T-cell (primary cell): ENCODE measurements around the gene DIS3L2. TPM values are rescaled to one million over a fixed set of nuclear protein-coding genes. Genes with fewer than 3 reads are reported as not detected.

Experiments
- ATAC-seq, 4 experiments: fragments of 200-7000 bp in 3 of 4; fragments of 150-1000 bp in 1 of 4; cut with Tn5 transposase; replicated peaks in 1 of 4; 1 replicate in 3 of 4; 2 replicates in 1 of 4; pipeline ENCODE4 v1.10.0; 2021; ENCODE audit warnings: moderate library complexity in 3 of 4, mild to moderate bottlenecking in 2 of 4, moderate number of reproducible peaks in 1 of 4
- CTCF ChIA-PET, 2 donors: fragments of 300-600 bp; sonication (Branson Sonifier 250); formaldehyde crosslinking; loops; one replicate each; lab custom pipeline; 2022; ENCODE audit warnings: antibody characterized with exemption in 2 of 2; lab: Charles Lee
- POLR2A ChIA-PET, 2 donors: fragments of 300-600 bp; sonication (Branson Sonifier 250); formaldehyde crosslinking; loops; one replicate each; lab custom pipeline; 2022; ENCODE audit warnings: antibody characterized with exemption in 2 of 2; lab: Charles Lee
- DNase-seq, 35 experiments: peaks; one replicate each; pipeline versions ENCODE4 v3.0.0 to v3.0.0-alpha.2; 2013 to 2023
- H3K27ac ChIP-seq: one replicate; pipeline ENCODE4 v1.5.1; 2013; ENCODE audit warnings: low read length
- H3K27me3 ChIP-seq, 2 experiments: replicated peaks in 1 of 2; 1 replicate in 1 of 2; 2 replicates in 1 of 2; pipeline versions ENCODE4 v1.6.1 to v1.7.0; 2013; ENCODE audit warnings: low read length in 1 of 2, mixed read lengths in 1 of 2; ENCODE audit not compliant: control insufficient read depth in 2 of 2, insufficient read depth in 2 of 2; ENCODE audit errors: extremely low read depth in 1 of 2
- H3K36me3 ChIP-seq, 2 donors: 1 replicate in 1 of 2; 2 replicates in 1 of 2; pipeline versions ENCODE4 v1.6.1 to v1.7.0; 2013; ENCODE audit warnings: low read length in 1 of 2; ENCODE audit not compliant: control insufficient read depth in 2 of 2, insufficient read depth in 1 of 2; ENCODE audit errors: extremely low read depth in 1 of 2
- H3K4me1 ChIP-seq, 2 experiments: 1 replicate in 1 of 2; 2 replicates in 1 of 2; pipeline versions ENCODE4 v1.6.1 to v1.7.0; 2013; ENCODE audit warnings: low read length in 2 of 2, mixed read lengths in 1 of 2; ENCODE audit not compliant: insufficient read depth in 2 of 2, control insufficient read depth in 1 of 2; ENCODE audit errors: extremely low read depth in 1 of 2
- H3K4me3 ChIP-seq, 2 donors: 1 replicate in 1 of 2; 2 replicates in 1 of 2; pipeline versions ENCODE4 v1.5.1 to v1.7.0; 2013; ENCODE audit warnings: mild to moderate bottlenecking in 2 of 2, low read length in 1 of 2, moderate library complexity in 1 of 2; ENCODE audit not compliant: control insufficient read depth in 1 of 2; ENCODE audit errors: extremely low read depth in 1 of 2
- H3K9me3 ChIP-seq: 2 replicates; pipeline ENCODE4 v1.7.0; 2013
- H3K27ac Mint-ChIP-seq, 2 donors: one replicate each; pipeline ENCODE4 v1.8.0; 2020 to 2021; ENCODE audit warnings: mild to moderate bottlenecking in 2 of 2, mixed read lengths in 2 of 2
- H3K27me3 Mint-ChIP-seq, 2 donors: one replicate each; pipeline ENCODE4 v1.8.0; 2021 to 2022; ENCODE audit warnings: mixed read lengths in 2 of 2
- H3K36me3 Mint-ChIP-seq: one replicate; pipeline ENCODE4 v1.8.0; 2021; ENCODE audit warnings: mixed read lengths
- H3K4me1 Mint-ChIP-seq, 3 donors: one replicate each; pipeline ENCODE4 v1.8.0; 2020 to 2022; ENCODE audit warnings: mixed read lengths in 3 of 3, mild to moderate bottlenecking in 1 of 3
- H3K4me3 Mint-ChIP-seq, 3 donors: one replicate each; pipeline ENCODE4 v1.8.0; 2020 to 2022; ENCODE audit warnings: mild to moderate bottlenecking in 3 of 3, mixed read lengths in 3 of 3, moderate library complexity in 3 of 3
- H3K9me3 Mint-ChIP-seq, 3 donors: one replicate each; pipeline ENCODE4 v1.8.0; 2020 to 2022; ENCODE audit warnings: mixed read lengths in 3 of 3
- WGBS: methylation state at CpG from one replicate; pipeline ENCODE4 v1.1.5; 2013; ENCODE audit warnings: missing lambda C conversion rate; ENCODE audit not compliant: insufficient coverage; 5-methylcytosine and 5-hydroxymethylcytosine counted together
- total RNA-seq, 35 experiments: library from RNA in 6 of 35; stranded (reverse) in 6 of 35; fragments of 120-200 nt in 1 of 35; gene quantifications; one replicate each; pipeline versions ENCODE4 v1.2.1 to v1.2.4 and lab custom pipeline; 2013 to 2026

Gene DIS3L2
- total RNA-seq, 5 donors from 2014 or later (not counting 1 experiment from before 2014, with no cell fraction given): 55.0 to 70.9 (median 61.4) TPM

GRCh38 chr2:232203166-232203891, 241.8 kb downstream of the DIS3L2 start:
- no peak overlapping the region for H3K4me3 ChIP-seq
- H3K27ac ChIP-seq: no peak overlapping the region
- DNase-seq (no peak), ATAC-seq (no peak)
- ChIA-PET CTCF (interaction anchor here in 1 of 2 donors (0.6 kb wide), 1 partner anchor 274 kb away, joined by 4 read pairs; no protein-coding TSS in a partner anchor), POLR2A (no interaction called here)
- H3K4me1 Mint-ChIP-seq: peaks cover 0 to 6% (median 0%) of the 10 kb centered on the region in 3 donors
- no peaks in the 10 kb centered on the region for H3K27me3 ChIP-seq
- peaks cover 0 to 16% of the 10 kb centered on the region in 2 donors for H3K36me3 ChIP-seq
- 100% methylated on average over 2 of the region's 5 CpGs for WGBS
- peaks cover 43% of the 10 kb centered on the region for H3K36me3 Mint-ChIP-seq
- no peak overlapping the region for H3K27ac Mint-ChIP-seq
- H3K27me3 Mint-ChIP-seq: no peaks in the 10 kb centered on the region
- H3K9me3 ChIP-seq: no peaks in the 10 kb centered on the region
- H3K4me1 ChIP-seq: no peaks in the 10 kb centered on the region
- no peaks in the 10 kb centered on the region for H3K9me3 Mint-ChIP-seq
- H3K4me3 Mint-ChIP-seq: no peak overlapping the region

- no peaks in the 10 kb centered on the region for H3K4me1 ChIP-seq
- ChIA-PET CTCF (no interaction called here), POLR2A (no interaction called here)
- 88% methylated on average over 5 of the region's 5 CpGs for WGBS
- peaks cover 39% of the 10 kb centered on the region for H3K36me3 Mint-ChIP-seq
- ATAC-seq: no peak
- no peaks in the 10 kb centered on the region for H3K27me3 Mint-ChIP-seq
- no peak overlapping the region for H3K4me3 Mint-ChIP-seq
- H3K9me3 ChIP-seq: no peaks in the 10 kb centered on the region
- peaks cover 0 to 11% of the 10 kb centered on the region in 2 donors for H3K36me3 ChIP-seq
- H3K4me1 Mint-ChIP-seq: peaks cover 0 to 6% (median 0%) of the 10 kb centered on the region in 3 donors
- H3K27ac Mint-ChIP-seq: no peak overlapping the region
- H3K4me3 ChIP-seq: no peak overlapping the region
- no peaks in the 10 kb centered on the region for H3K27me3 ChIP-seq
- DNase-seq: no peak
- no peak overlapping the region for H3K27ac ChIP-seq
- H3K9me3 Mint-ChIP-seq: no peaks in the 10 kb centered on the region
Measured at GRCh38 chr2:232203936-232204335, 242.4 kb downstream of the DIS3L2 start.

- Histone ChIP-seq H3K4me3 (no peak overlapping the region), H3K4me1 (no peaks in the 10 kb centered on the region), H3K27ac (no peak overlapping the region), H3K9me3 (no peaks in the 10 kb centered on the region), H3K36me3 (peaks cover 3 to 11% of the 10 kb centered on the region in 2 donors), H3K27me3 (no peaks in the 10 kb centered on the region)
- Mint-ChIP-seq H3K27me3 (no peaks in the 10 kb centered on the region), H3K9me3 (no peaks in the 10 kb centered on the region), H3K36me3 (peaks cover 40% of the 10 kb centered on the region), H3K27ac (no peak overlapping the region), H3K4me3 (no peak overlapping the region), H3K4me1 (peaks cover 0 to 12% (median 0%) of the 10 kb centered on the region in 3 donors)
- CTCF ChIA-PET: no interaction called here
- ATAC-seq (no peak), DNase-seq (no peak)
- 93% methylated on average over 4 of the region's 9 CpGs for WGBS
- POLR2A ChIA-PET: no interaction called here
Measured at GRCh38 chr2:232204457-232204931, 243.0 kb downstream of the DIS3L2 start.

GRCh38 chr2:232207174-232207573, 245.7 kb downstream of the DIS3L2 start:
- peaks cover 2 to 12% (median 4%) of the 10 kb centered on the region in 3 donors for H3K4me1 Mint-ChIP-seq
- no CpG with 5 or more reads among the region's 2 CpGs for WGBS

GRCh38 chr2:232210306-232210705, 248.8 kb downstream of the DIS3L2 start:
- H3K27ac ChIP-seq: no peak overlapping the region
- DNase-seq: no peak
- H3K4me1 Mint-ChIP-seq: peaks cover 2 to 12% (median 7%) of the 10 kb centered on the region in 3 donors

More at GRCh38 chr2:232207174-232207573, 245.7 kb downstream of the DIS3L2 start:
- Mint-ChIP-seq H3K27ac (no peak overlapping the region), H3K27me3 (no peaks in the 10 kb centered on the region), H3K4me3 (no peak overlapping the region), H3K9me3 (no peaks in the 10 kb centered on the region), H3K36me3 (peaks cover 38% of the 10 kb centered on the region)
- H3K36me3 ChIP-seq: peaks cover 7 to 10% of the 10 kb centered on the region in 2 donors
- H3K4me1 ChIP-seq: no peaks in the 10 kb centered on the region
- H3K27ac ChIP-seq: no peak overlapping the region
- H3K9me3 ChIP-seq: no peaks in the 10 kb centered on the region
- ChIA-PET CTCF (no interaction called here), POLR2A (no interaction called here)
- H3K27me3 ChIP-seq: no peaks in the 10 kb centered on the region
- ATAC-seq (no peak), DNase-seq (no peak)
- H3K4me3 ChIP-seq: no peak overlapping the region

GRCh38 chr2:232211743-232212686, 250.5 kb downstream of the DIS3L2 start:
- Histone ChIP-seq H3K36me3 (peaks cover 8 to 12% of the 10 kb centered on the region in 2 donors), H3K27ac (no peak overlapping the region), H3K4me1 (no peaks in the 10 kb centered on the region), H3K9me3 (no peaks in the 10 kb centered on the region), H3K4me3 (no peak overlapping the region), H3K27me3 (no peaks in the 10 kb centered on the region)
- no peak overlapping the region for H3K27ac Mint-ChIP-seq
- ATAC-seq (no peak), DNase-seq (no peak)
- H3K36me3 Mint-ChIP-seq: peaks cover 58% of the 10 kb centered on the region
- no peaks in the 10 kb centered on the region for H3K9me3 Mint-ChIP-seq
- 59% methylated on average over 5 of the region's 8 CpGs for WGBS
- ChIA-PET POLR2A (no interaction called here), CTCF (no interaction called here)
- no peaks in the 10 kb centered on the region for H3K27me3 Mint-ChIP-seq
- H3K4me1 Mint-ChIP-seq: peaks cover 4 to 17% (median 16%) of the 10 kb centered on the region in 3 donors
- H3K4me3 Mint-ChIP-seq: no peak overlapping the region

More at GRCh38 chr2:232210306-232210705, 248.8 kb downstream of the DIS3L2 start:
- ChIA-PET POLR2A (no interaction called here), CTCF (no interaction called here)
- no peak for ATAC-seq
- H3K9me3 ChIP-seq: no peaks in the 10 kb centered on the region
- peaks cover 47% of the 10 kb centered on the region for H3K36me3 Mint-ChIP-seq
- H3K4me3 Mint-ChIP-seq: no peak overlapping the region
- H3K4me3 ChIP-seq: no peak overlapping the region
- 88% methylated on average over 3 of the region's 6 CpGs for WGBS
- no peaks in the 10 kb centered on the region for H3K27me3 ChIP-seq
- H3K36me3 ChIP-seq: peaks cover 8 to 12% of the 10 kb centered on the region in 2 donors
- no peak overlapping the region for H3K27ac Mint-ChIP-seq
- H3K4me1 ChIP-seq: no peaks in the 10 kb centered on the region
- no peaks in the 10 kb centered on the region for H3K9me3 Mint-ChIP-seq
- H3K27me3 Mint-ChIP-seq: no peaks in the 10 kb centered on the region
